PC-9 (cell line): ENCODE data around the gene PRKAG2. TPM values are rescaled to one million over a fixed set of nuclear protein-coding genes. Genes with fewer than 3 reads are reported as not detected.

Experiments used
- BruUV-seq: library from RNA; stranded (reverse); fragments of 400-500 nt; replicated peaks from 2 replicates; lab custom pipeline; 2021; lab: Mats Ljungman, UMichigan
- CTCF ChIA-PET: fragments of 300-600 bp; sonication (Branson Sonifier 250); formaldehyde crosslinking; loops from one replicate; lab custom pipeline; 2022; ENCODE audit warnings: antibody characterized with exemption; lab: Charles Lee
- POLR2A ChIA-PET: fragments of 300-600 bp; sonication (Branson Sonifier 250); formaldehyde crosslinking; loops from one replicate; lab custom pipeline; 2022; ENCODE audit warnings: antibody characterized with exemption; ENCODE audit not compliant: unreplicated experiment; lab: Charles Lee
- DNase-seq, 2 experiments: peaks; one replicate each; pipeline versions ENCODE4 v3.0.0 to v3.0.0-alpha.2; 2015 to 2022; ENCODE audit warnings: mixed read lengths in 1 of 2
- H2AFZ ChIP-seq: fragments of 200-600 bp; sonication (generic); 2 replicates; pipeline ENCODE4 v1.8.1; 2017; ENCODE audit warnings: antibody characterized with exemption
- H3F3A ChIP-seq: fragments of 200-600 bp; sonication (generic); 2 replicates; pipeline ENCODE4 v1.8.1; 2017; ENCODE audit warnings: antibody characterized with exemption, mild to moderate bottlenecking, low read depth; ENCODE audit not compliant: insufficient read depth
- H3K27ac ChIP-seq: fragments of 200-600 bp; sonication (generic); 2 replicates; pipeline ENCODE4 v1.6.1; 2016; ENCODE audit warnings: mixed run types
- H3K27me3 ChIP-seq: fragments of 200-600 bp; sonication (generic); 2 replicates; pipeline ENCODE4 v1.6.1; 2016; ENCODE audit warnings: low read depth, mixed run types; ENCODE audit not compliant: insufficient read depth
- H3K36me3 ChIP-seq: fragments of 200-600 bp; sonication (generic); 2 replicates; pipeline ENCODE4 v1.6.1; 2016; ENCODE audit warnings: low read depth, mixed run types
- H3K4me1 ChIP-seq: fragments of 200-600 bp; sonication (generic); replicated peaks from 2 replicates; pipeline ENCODE4 v1.6.1; 2016; ENCODE audit warnings: mixed run types; ENCODE audit not compliant: insufficient read depth
- H3K4me2 ChIP-seq: fragments of 200-600 bp; sonication (generic); 2 replicates; pipeline ENCODE4 v1.6.1; 2017; ENCODE audit warnings: mixed run types
- H3K4me3 ChIP-seq: fragments of 200-600 bp; sonication (generic); 2 replicates; pipeline ENCODE4 v1.6.1; 2016; ENCODE audit warnings: mixed run types
- H3K79me2 ChIP-seq: fragments of 200-600 bp; sonication (generic); 2 replicates; pipeline ENCODE4 v1.6.1; 2017; ENCODE audit warnings: low read depth, mixed run types
- H3K9me2 ChIP-seq: fragments of 200-600 bp; sonication (generic); 2 replicates; pipeline ENCODE4 v1.8.1; 2017; ENCODE audit warnings: mild to moderate bottlenecking; ENCODE audit not compliant: insufficient read depth
- H3K9me3 ChIP-seq: fragments of 200-600 bp; sonication (generic); 2 replicates; pipeline ENCODE4 v1.8.1; 2016; ENCODE audit warnings: low read depth; ENCODE audit not compliant: insufficient read depth
- H4K20me1 ChIP-seq: fragments of 200-600 bp; sonication (generic); 2 replicates; pipeline ENCODE4 v1.8.1; 2017; ENCODE audit not compliant: insufficient read depth
- CTCF ChIP-seq: fragments of 200-600 bp; sonication (generic); conservative IDR thresholded peaks from 2 replicates; pipeline ENCODE4 v1.6.1; 2017; ENCODE audit warnings: mixed run types, antibody characterized with exemption, mild to moderate bottlenecking, moderate library complexity
- EZH2 ChIP-seq: fragments of 200-600 bp; sonication (generic); IDR thresholded peaks from 2 replicates; pipeline ENCODE4 v1.8.0; 2017; ENCODE audit warnings: antibody characterized with exemption, low read depth
- intact Hi-C: fragments of 100-400 bp; cut with micrococcal nuclease; formaldehyde crosslinking; loops from one replicate; pipeline ENCODE4 v1.10.0; 2022; ENCODE audit not compliant: unreplicated experiment
- total RNA-seq: library from RNA; stranded (reverse); gene quantifications from 2 replicates; pipeline ENCODE4 v1.2.3, GENCODE V29; 2021

PRKAG2 gene
- total RNA-seq, 1 experiment from 2014 or later = 37.3 TPM

- no peaks in the 10 kb centered on the region for H3K27me3 ChIP-seq
- peaks cover 2% of the 10 kb centered on the region; the same call in 1 of the 2 replicates for H3F3A ChIP-seq
- H4K20me1 ChIP-seq = no peaks in the 10 kb centered on the region
- no peaks in the 10 kb centered on the region for H3K79me2 ChIP-seq
- no peak overlapping the region for H2AFZ ChIP-seq
- no peak for TF ChIP-seq CTCF
- no peak for TF ChIP-seq EZH2
- no peaks in the 10 kb centered on the region for H3K36me3 ChIP-seq
- H3K9me2 ChIP-seq = no peaks in the 10 kb centered on the region
- no peak for DNase-seq
- no peak overlapping the region for H3K27ac ChIP-seq
- intact Hi-C loops = no loop called here
- no peaks in the 10 kb centered on the region for H3K9me3 ChIP-seq
- no TSS peak for BruUV-seq
- ChIA-PET CTCF (no interaction called here), POLR2A (no interaction called here)
- H3K4me1 ChIP-seq = peaks cover 6% of the 10 kb centered on the region
- no peak overlapping the region for H3K4me3 ChIP-seq
- H3K4me2 ChIP-seq = no peak overlapping the region
Measured at GRCh38 chr7:151813445-151813844, 63.5 kb downstream of the PRKAG2 start.

DNA sequence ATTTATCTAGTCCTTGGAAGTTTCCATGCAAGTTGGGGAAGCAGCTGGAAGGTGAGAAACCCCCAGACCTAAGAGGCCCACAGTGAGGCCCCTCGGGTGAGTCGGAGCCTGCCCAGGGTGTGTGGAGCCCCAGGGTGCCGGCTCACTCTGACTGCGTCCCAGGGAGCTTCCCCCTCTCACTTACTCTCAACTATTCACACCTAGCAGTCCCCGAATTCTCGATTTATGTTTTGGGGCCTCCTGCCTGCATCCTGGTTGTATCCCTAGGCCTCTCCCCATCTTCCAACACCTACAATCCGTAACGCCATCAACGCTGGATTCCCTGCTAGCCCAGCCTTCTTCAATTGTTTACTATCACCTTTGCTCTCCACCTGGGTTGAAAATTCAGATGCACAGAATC is 63.9 kb downstream of the PRKAG2 start:
- Histone ChIP-seq H3K9me2 (no peaks in the 10 kb centered on the region), H3K4me1 (peaks cover 9% of the 10 kb centered on the region), H3K79me2 (no peaks in the 10 kb centered on the region), H3F3A (no peaks in the 10 kb centered on the region), H3K4me2 (no peak overlapping the region), H3K36me3 (no peaks in the 10 kb centered on the region), H4K20me1 (no peaks in the 10 kb centered on the region), H3K27ac (no peak overlapping the region), H2AFZ (no peak overlapping the region), H3K9me3 (no peaks in the 10 kb centered on the region), H3K4me3 (no peak overlapping the region), H3K27me3 (no peaks in the 10 kb centered on the region)
- TF ChIP-seq EZH2 (no peak), CTCF (no peak)
- intact Hi-C loops = no loop called here
- POLR2A ChIA-PET = no interaction called here
- BruUV-seq = no TSS peak
- no peak for DNase-seq
- CTCF ChIA-PET = interaction anchor here (0.5 kb wide), 1 partner anchor 49 kb away, joined by 4 read pairs; no protein-coding TSS in a partner anchor

DNA sequence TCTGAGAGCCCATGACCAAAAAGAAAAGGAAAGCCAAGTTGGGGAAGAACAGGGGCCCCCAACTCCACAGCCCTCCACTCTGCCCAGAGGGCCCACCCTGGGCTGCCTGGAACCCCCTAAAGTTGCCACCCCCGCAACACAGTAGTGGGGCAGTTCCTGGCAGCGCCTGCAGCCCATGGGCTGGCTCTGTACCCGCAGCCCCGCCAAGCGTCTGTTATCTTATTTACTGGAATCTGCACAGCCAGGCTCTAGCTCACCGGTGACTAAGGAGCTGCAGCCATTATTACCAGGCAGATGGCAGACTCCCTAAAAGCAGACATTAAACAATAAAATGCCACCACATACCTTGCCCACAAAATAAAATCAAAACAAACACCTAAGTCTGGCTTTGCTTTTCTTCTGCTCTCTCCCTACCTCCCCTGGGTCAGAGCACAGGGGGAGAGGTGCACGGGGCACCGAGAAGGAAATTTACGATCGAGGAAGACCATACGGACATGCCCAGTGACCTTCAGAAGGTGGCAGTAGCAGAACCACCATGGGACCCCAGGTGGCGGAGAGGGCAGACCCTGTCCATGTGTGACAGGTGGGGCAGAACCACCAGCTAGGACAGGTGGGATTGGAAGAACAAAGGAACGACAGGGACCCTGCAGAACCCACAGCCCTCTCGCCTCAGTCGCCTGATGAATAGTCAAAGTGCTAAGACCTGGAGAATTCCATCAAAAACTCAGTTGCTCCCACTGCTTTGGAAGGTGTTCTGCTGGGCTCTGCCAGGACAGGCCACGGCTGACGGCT is 66.3 kb downstream of the PRKAG2 start:
- H3K79me2 ChIP-seq = no peaks in the 10 kb centered on the region
- H3K9me2 ChIP-seq = no peaks in the 10 kb centered on the region
- H3K4me2 ChIP-seq = no peak overlapping the region
- H3K27me3 ChIP-seq = 0 out of 2 replicates have a peak, but pooled peaks cover 6% of the 10 kb centered on the region
- peaks cover 10% of the 10 kb centered on the region for H3K4me1 ChIP-seq
- H3K4me3 ChIP-seq = no peak overlapping the region
- H2AFZ ChIP-seq = no peak overlapping the region
- no peaks in the 10 kb centered on the region for H3F3A ChIP-seq
- no peak for DNase-seq
- no peaks in the 10 kb centered on the region for H4K20me1 ChIP-seq
- TF ChIP-seq EZH2 = no peak
- no peak for TF ChIP-seq CTCF
- POLR2A ChIA-PET = no interaction called here
- intact Hi-C loops = no loop called here
- H3K36me3 ChIP-seq = no peaks in the 10 kb centered on the region
- CTCF ChIA-PET = interaction anchor here (0.7 kb wide), 1 partner anchor 230 kb away, joined by 3 read pairs; no protein-coding TSS in a partner anchor
- H3K9me3 ChIP-seq = no peaks in the 10 kb centered on the region
- BruUV-seq = no TSS peak
- no peak overlapping the region for H3K27ac ChIP-seq
